Activated T-helper 2 cell treated with anti-CD3 and anti-CD28 coated beads, Interferon-gamma antibody, Interleukin-2, Interleukin-4, amounts not matched to agents 10 μg/mL and 5 μg/mL and 100 μg/mL, durations not matched to agents 14 hours and 24 hours and 36 hours (primary cell): ENCODE data around the gene HELQ. TPM values are rescaled to one million over a fixed set of nuclear protein-coding genes. Genes with fewer than 3 reads are reported as not detected.

Source experiments
- total RNA-seq: library from RNA; stranded (reverse); gene quantifications from 2 replicates; pipeline ENCODE4 v1.2.3, GENCODE V29; 2022

Gene HELQ
- total RNA-seq, 1 donor from 2014 or later: 11.0 TPM

Other genes starting within 250 kb of the HELQ start
- 19.5 and 20.6 TPM in 2 replicates for gene COQ2, start 171.0 kb downstream of the HELQ start, total RNA-seq
- gene HPSE, start 121.0 kb downstream of the HELQ start, total RNA-seq: 9.7 TPM in 2 replicates
- 72.2 and 73.8 TPM in 2 replicates for gene MRPS18C, start 235 bp upstream of the HELQ start, total RNA-seq
- 15.7 and 16.0 TPM in 2 replicates for gene ABRAXAS1, start 29.3 kb upstream of the HELQ start, total RNA-seq
- 8.8 and 9.7 TPM in 2 replicates for gene GPAT3, start 80.3 kb upstream of the HELQ start, total RNA-seq